ENCODE measurements around the gene KRTAP12-3.
"Not testable (repeated sequence)": the region's sequence is repeated elsewhere in the genome, so short reads cannot be mapped to it uniquely, and the experiment has no call there.

KRTAP12-3 gene

GRCh38 chr21:44653123-44653522, 4.6 kb upstream of the KRTAP12-3 start:
- no peak for DNase-seq

- DNase-seq: no peak
These were observed 3.8 kb upstream of the KRTAP12-3 start for GRCh38 chr21:44653656-44654575.

GRCh38 chr21:44654576-44655175, 3.1 kb upstream of the KRTAP12-3 start, which contains the start of gene KRTAP12-4:
KRTAP12-4 (minus strand) TSS chr21:44654659; CDS start chr21:44654614, 45 bp downstream.
- no peak for DNase-seq

GRCh38 chr21:44656868-44657267, 864 bp upstream of the KRTAP12-3 start:
- no peak for DNase-seq

- no peak for DNase-seq
These were observed 794 bp downstream of the KRTAP12-3 start for GRCh38 chr21:44658541-44658910.

- DNase-seq: no peak
These were observed 1.3 kb downstream of the KRTAP12-3 start for GRCh38 chr21:44658913-44659595.

GRCh38 chr21:44661567-44661966, 3.8 kb downstream of the KRTAP12-3 start:
- not testable (repeated sequence) for DNase-seq

GRCh38 chr21:44664691-44665090, 7.0 kb downstream of the KRTAP12-3 start:
- DNase-seq: no peak

- DNase-seq: no peak
These were observed 8.9 kb downstream of the KRTAP12-3 start, which contains the start of gene KRTAP12-2 for GRCh38 chr21:44666401-44667320. KRTAP12-2 (minus strand) TSS chr21:44666927; CDS start chr21:44666886, 41 bp downstream.

- DNase-seq: no peak
These were observed 9.9 kb downstream of the KRTAP12-3 start for GRCh38 chr21:44667612-44668011.

- DNase-seq: no peak
These were observed 13.1 kb downstream of the KRTAP12-3 start for GRCh38 chr21:44670642-44671432.

GRCh38 chr21:44671911-44672310, 14.2 kb downstream of the KRTAP12-3 start:
- no peak for DNase-seq

GRCh38 chr21:44677881-44678280, 20.1 kb downstream of the KRTAP12-3 start:
- DNase-seq: no peak

GRCh38 chr21:44681152-44681551, 23.4 kb downstream of the KRTAP12-3 start:
- no peak for DNase-seq

- no peak for DNase-seq
These were observed 24.3 kb downstream of the KRTAP12-3 start, which contains the start of gene KRTAP12-1 for GRCh38 chr21:44681861-44682579. KRTAP12-1 (minus strand) TSS chr21:44682163; CDS start chr21:44682123, 40 bp downstream.

GRCh38 chr21:44682580-44683151, 24.9 kb downstream of the KRTAP12-3 start:
- DNase-seq: no peak

GRCh38 chr21:44684077-44684476, 26.3 kb downstream of the KRTAP12-3 start:
- no peak for DNase-seq

- no peak for DNase-seq
These were observed 26.8 kb downstream of the KRTAP12-3 start for GRCh38 chr21:44684483-44684882.

- DNase-seq: not testable (repeated sequence)
These were observed 27.3 kb downstream of the KRTAP12-3 start for GRCh38 chr21:44685050-44685449.

Data from AML-193 (cell line).